ENCODE results near the gene HELZ. TPM values are rescaled to one million over a fixed set of nuclear protein-coding genes. Genes with fewer than 3 reads are reported as not detected.

The HELZ gene
- polyA plus RNA-seq, 1 of the 3 experiments (the other 2 are of a cell fraction): 4.3 TPM

GRCh38 chr17:67125417-67125816 is 119.6 kb downstream of the HELZ start (continued):
- TF ChIP-seq ZBTB33 (IDR thresholded peaks at IDR 0.05; ENCODE audit: borderline replicate concordance, low read depth) (no peak), SMC3 (IDR thresholded peaks at IDR 0.05; ENCODE audit: low read depth, low read length) (peak; percentile 8; the same call in 1 of the 2 replicates), MAX (IDR thresholded peaks at IDR 0.05; ENCODE audit: low read depth) (no peak), RCOR1 (IDR thresholded peaks at IDR 0.05; ENCODE audit: low read length) (peak; percentile 96), MEF2A (IDR thresholded peaks at IDR 0.05; ENCODE audit: borderline replicate concordance, low read depth) (no peak), EP300 (IDR thresholded peaks at IDR 0.05; ENCODE audit: borderline replicate concordance in 1 of 2, low read depth in 1 of 2, low read length in 1 of 2) (peak; percentile 34 to 100; a peak in 3 of 4 replicates), RFX5 (IDR thresholded peaks at IDR 0.05; ENCODE audit: low read length) (peak; percentile 60; the same call in 1 of the 2 replicates), JUND (IDR thresholded peaks at IDR 0.05) (peak; percentile 61), GATA2 (CRISPR knock-in tag; IDR thresholded peaks at IDR 0.05) (peak; percentile 100), NFIC (IDR thresholded peaks at IDR 0.05; ENCODE audit: borderline replicate concordance) (no peak; the same call in 1 of the 2 replicates), TCF12 (IDR thresholded peaks at IDR 0.05) (peak; percentile 87), POLR2AphosphoS5 (IDR thresholded peaks at IDR 0.05; ENCODE audit: low read depth, low read length) (peak; percentile 81), ELF1 (IDR thresholded peaks at IDR 0.05) (no peak), FOSL2 (IDR thresholded peaks at IDR 0.05; ENCODE audit: borderline replicate concordance, low read depth) (no peak), CHD2 (IDR thresholded peaks at IDR 0.05; ENCODE audit: low read length, partially characterized antibody) (peak; percentile 95), MXI1 (IDR thresholded peaks at IDR 0.05; ENCODE audit: low read depth, low read length) (peak; percentile 88; the same call in 1 of the 2 replicates)

- WGBS (ENCODE audit: low lambda C conversion rate): 83% methylated on average over 4 of the region's 4 CpGs
- CTCF ChIA-PET: interaction anchor here (0.6 to 1.1 kb wide), 5 partner anchors 30 to 598 kb away, joined by 3 read pairs; no protein-coding TSS in a partner anchor
These were observed 120.4 kb downstream of the HELZ start for GRCh38 chr17:67124450-67125148.

More at GRCh38 chr17:67124450-67125148, 120.4 kb downstream of the HELZ start:
- H3K9ac ChIP-seq: no peak overlapping the region
- H3K4me1 ChIP-seq (ENCODE audit: control insufficient read depth in 1 of 2, insufficient read depth in 2 of 2, low read depth in 1 of 2, low read length in 1 of 2): peaks cover 4 to 47% of the 10 kb centered on the region in 2 experiments; a peak in 3 of 4 replicates
- no peak overlapping the region for H3K4me2 ChIP-seq
- DNase-seq: peak; percentile 42
- H3K36me3 ChIP-seq (replicated peaks in 1 of 2; ENCODE audit: control insufficient read depth in 1 of 2, insufficient read depth in 2 of 2, low read length in 1 of 2): peaks cover 36 to 41% of the 10 kb centered on the region in 2 experiments
- peak overlapping the region; percentile 1 to 99; a peak in 3 of 4 replicates for H3K27ac ChIP-seq (ENCODE audit: low read depth in 2 of 2, low read length in 1 of 2)
- no peak for TF ChIP-seq RXRA (IDR thresholded peaks at IDR 0.05; ENCODE audit: borderline replicate concordance, low read depth)
- TF ChIP-seq TCF12 (IDR thresholded peaks at IDR 0.05): peak; percentile 61; the same call in 1 of the 2 replicates
- TF ChIP-seq RCOR1 (IDR thresholded peaks at IDR 0.05; ENCODE audit: low read length): peak; percentile 90; the same call in 1 of the 2 replicates
- peak; percentile 44; the same call in 1 of the 2 replicates for TF ChIP-seq TEAD4 (IDR thresholded peaks at IDR 0.05; ENCODE audit: borderline replicate concordance, insufficient read depth)
- TF ChIP-seq EP300 (IDR thresholded peaks at IDR 0.05; ENCODE audit: borderline replicate concordance in 1 of 2, low read depth in 1 of 2, low read length in 1 of 2): peak in 1 of 2 experiments; percentile 99; a peak in 2 of 4 replicates
- TF ChIP-seq GATA2 (CRISPR knock-in tag; IDR thresholded peaks at IDR 0.05): peak; percentile 98
- no peak for TF ChIP-seq USF1 (IDR thresholded peaks at IDR 0.05; ENCODE audit: borderline replicate concordance, low read depth)
- TF ChIP-seq CTCF (IDR thresholded peaks at IDR 0.05): no peak
- TF ChIP-seq RAD21 (IDR thresholded peaks at IDR 0.05; ENCODE audit: low read length): peak; percentile 26
- TF ChIP-seq MXI1 (IDR thresholded peaks at IDR 0.05; ENCODE audit: low read depth, low read length): peak; percentile 77; the same call in 1 of the 2 replicates
- peak; percentile 92 for TF ChIP-seq CHD2 (IDR thresholded peaks at IDR 0.05; ENCODE audit: low read length, partially characterized antibody)
- peak; percentile 80; the same call in 1 of the 2 replicates for TF ChIP-seq FOXJ3 (CRISPR knock-in tag; IDR thresholded peaks at IDR 0.05)
- no peak overlapping the region for H2AFZ ChIP-seq (ENCODE audit: low read depth)
- no peak overlapping the region for H3K4me3 ChIP-seq (ENCODE audit: low read depth in 2 of 2, low read length in 1 of 2)
- peaks cover 13% of the 10 kb centered on the region for H3F3A ChIP-seq (replicated peaks; ENCODE audit: insufficient read depth)
- H3K79me2 ChIP-seq (ENCODE audit: insufficient read depth): no peaks in the 10 kb centered on the region
- H4K20me1 ChIP-seq (ENCODE audit: insufficient read depth): no peaks in the 10 kb centered on the region
- no peaks in the 10 kb centered on the region for H3K27me3 ChIP-seq (ENCODE audit: insufficient read depth)
- no peaks in the 10 kb centered on the region for H3K9me3 ChIP-seq
- POLR2A ChIA-PET: interaction anchor here (1.2 to 3.9 kb wide), 2 partner anchors 104 to 158 kb away, joined by 10 to 32 read pairs; partner anchors contain the start of gene CACNG4
- no peaks in the 10 kb centered on the region for H3K9me2 ChIP-seq
